Muscle layer of colon (tissue), 2 donors: Measurements from ENCODE around the gene RAB21.
A peak's percentile ranks its signal among the peaks of the same experiment; 100 is the strongest.
"Not testable (repeated sequence)": the region's sequence is repeated elsewhere in the genome, so short reads cannot be mapped to it uniquely, and the experiment has no call there.

ENCODE experiments used
- H3K27ac ChIP-seq: one replicate; pipeline ENCODE4 v1.7.0; 2013; ENCODE audit warnings: low read depth, mild to moderate bottlenecking, low read length, moderate library complexity
- H3K27me3 ChIP-seq, 2 donors: one replicate each; pipeline ENCODE4 v1.7.0; 2013; ENCODE audit warnings: low read length in 2 of 2, mild to moderate bottlenecking in 2 of 2; ENCODE audit not compliant: insufficient read depth in 2 of 2, control insufficient read depth in 1 of 2
- H3K36me3 ChIP-seq: one replicate; pipeline ENCODE4 v1.7.0; 2013; ENCODE audit warnings: mild to moderate bottlenecking, low read length; ENCODE audit not compliant: insufficient read depth
- H3K4me1 ChIP-seq: one replicate; pipeline ENCODE4 v1.7.0; 2013; ENCODE audit warnings: mild to moderate bottlenecking, low read length; ENCODE audit not compliant: insufficient read depth
- H3K4me3 ChIP-seq, 2 donors: one replicate each; pipeline ENCODE4 v1.7.0; 2013; ENCODE audit warnings: low read length in 2 of 2, low read depth in 1 of 2, mild to moderate bottlenecking in 1 of 2, moderate library complexity in 1 of 2
- H3K9ac ChIP-seq: one replicate; pipeline ENCODE4 v1.7.0; 2013; ENCODE audit warnings: low read length
- H3K9me3 ChIP-seq: one replicate; pipeline ENCODE4 v1.7.0; 2013; ENCODE audit warnings: mild to moderate bottlenecking, low read length
- donor health status: abdominal sarcoma.
- donor health status: Adenocarcinoma of cecum.

The RAB21 gene

DNA sequence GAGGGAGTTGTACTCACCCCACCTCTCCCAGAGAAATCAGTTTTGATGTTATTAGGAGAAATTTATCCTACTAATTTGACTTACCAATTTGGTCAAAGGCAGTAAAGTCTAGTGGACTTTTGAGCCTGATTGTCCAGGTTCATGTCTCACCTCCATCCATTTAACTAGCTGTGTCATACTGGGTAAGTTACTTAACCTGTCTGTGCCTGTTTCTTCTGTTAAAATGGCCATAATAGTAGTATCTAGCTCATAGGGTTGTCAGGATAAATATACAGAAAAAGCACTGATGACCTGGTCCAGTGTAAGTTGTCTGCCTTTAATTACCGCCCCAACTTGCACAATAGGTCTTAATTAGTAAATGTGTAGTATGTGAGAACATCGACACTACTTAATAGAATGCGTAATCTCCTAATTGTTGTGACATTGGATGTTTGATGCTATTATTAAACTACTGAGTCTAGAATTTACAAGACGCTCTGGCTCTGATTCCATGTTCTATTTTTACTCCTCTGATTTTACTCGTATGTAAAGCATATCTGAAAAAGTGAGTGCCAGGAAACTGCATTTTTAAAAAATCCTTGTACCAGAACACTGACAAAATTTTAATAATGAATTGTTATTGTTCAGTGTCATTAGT is 1.5 kb downstream of the RAB21 start:
- Histone ChIP-seq H3K36me3 (peaks cover 10% of the 10 kb centered on the region), H3K27ac (peak overlapping the region; percentile 94), H3K4me1 (peaks cover 15% of the 10 kb centered on the region), H3K27me3 (no peaks in the 10 kb centered on the region), H3K9ac (peak overlapping the region; percentile 91), H3K4me3 (peak overlapping the region; percentile 85 to 93), H3K9me3 (no peaks in the 10 kb centered on the region)

DNA sequence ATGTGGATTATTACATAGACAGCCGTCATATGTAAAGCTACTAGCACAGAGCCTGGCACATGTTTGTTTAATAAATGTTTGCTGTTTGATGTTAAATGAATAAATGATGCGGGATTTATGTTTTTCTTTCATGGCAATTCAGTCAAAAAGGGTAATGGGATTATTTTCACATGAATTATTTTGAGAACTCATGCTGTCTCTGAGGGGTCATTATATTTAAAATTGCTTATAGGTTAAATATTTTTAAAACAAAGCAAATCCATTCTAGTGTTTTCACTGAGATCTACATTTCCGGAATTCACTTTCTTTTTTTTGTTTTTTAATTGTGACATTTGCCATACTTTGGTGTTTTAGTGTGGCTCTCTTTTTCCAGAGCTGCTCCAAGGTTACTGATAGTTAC is 5.3 kb downstream of the RAB21 start:
- Histone ChIP-seq H3K9ac (no peak overlapping the region), H3K27me3 (no peaks in the 10 kb centered on the region), H3K27ac (no peak overlapping the region), H3K9me3 (no peaks in the 10 kb centered on the region), H3K36me3 (peaks cover 10% of the 10 kb centered on the region), H3K4me1 (peaks cover 18% of the 10 kb centered on the region), H3K4me3 (no peak overlapping the region)

DNA sequence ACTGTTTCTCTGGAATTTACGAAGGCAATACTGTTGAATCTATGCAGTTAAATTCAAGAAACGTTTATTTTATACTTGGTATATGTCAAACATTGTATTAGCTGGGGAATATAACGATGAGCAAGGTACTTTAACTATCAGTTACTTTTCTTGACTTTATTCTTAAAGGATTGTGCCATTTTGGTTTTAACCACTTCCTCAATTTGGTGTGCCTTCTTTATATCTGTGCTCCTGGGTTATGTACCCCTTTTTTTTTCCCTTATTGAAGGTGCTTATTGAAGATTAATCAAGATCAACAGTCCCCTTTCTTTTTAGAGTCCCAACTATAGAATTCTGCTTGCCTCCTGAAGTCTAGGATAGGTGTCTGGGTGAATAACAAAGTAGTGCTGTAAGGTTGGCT is 5.8 kb downstream of the RAB21 start:
- Histone ChIP-seq H3K4me3 (no peak overlapping the region), H3K27ac (no peak overlapping the region), H3K4me1 (peaks cover 18% of the 10 kb centered on the region), H3K27me3 (no peaks in the 10 kb centered on the region), H3K36me3 (peaks cover 10% of the 10 kb centered on the region), H3K9me3 (no peaks in the 10 kb centered on the region), H3K9ac (no peak overlapping the region)

DNA sequence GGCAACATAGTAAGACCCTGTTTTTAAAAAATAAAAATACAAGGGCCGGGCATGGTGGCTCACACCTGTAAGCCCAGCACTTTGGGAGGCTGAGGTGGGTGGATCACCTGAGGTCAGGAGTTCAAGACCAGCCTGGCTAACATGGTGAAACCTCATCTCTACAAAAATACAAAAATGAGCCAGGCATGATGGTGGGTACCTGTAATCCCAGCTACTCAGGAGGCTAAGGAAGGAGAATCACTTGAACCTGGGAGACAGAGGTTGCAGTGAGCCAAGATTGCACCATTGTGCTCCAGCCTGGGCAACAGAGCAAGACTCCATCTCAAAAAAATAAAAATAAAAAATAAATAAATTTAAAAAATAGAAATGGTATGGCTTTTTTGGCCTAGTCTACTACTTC is 6.7 kb downstream of the RAB21 start:
- not testable (repeated sequence) for H3K9me3 ChIP-seq, H3K4me3 ChIP-seq, H3K27me3 ChIP-seq, H3K36me3 ChIP-seq, H3K27ac ChIP-seq, H3K9ac ChIP-seq
- H3K4me1 ChIP-seq, result peaks cover 13% of the 10 kb centered on the region

DNA sequence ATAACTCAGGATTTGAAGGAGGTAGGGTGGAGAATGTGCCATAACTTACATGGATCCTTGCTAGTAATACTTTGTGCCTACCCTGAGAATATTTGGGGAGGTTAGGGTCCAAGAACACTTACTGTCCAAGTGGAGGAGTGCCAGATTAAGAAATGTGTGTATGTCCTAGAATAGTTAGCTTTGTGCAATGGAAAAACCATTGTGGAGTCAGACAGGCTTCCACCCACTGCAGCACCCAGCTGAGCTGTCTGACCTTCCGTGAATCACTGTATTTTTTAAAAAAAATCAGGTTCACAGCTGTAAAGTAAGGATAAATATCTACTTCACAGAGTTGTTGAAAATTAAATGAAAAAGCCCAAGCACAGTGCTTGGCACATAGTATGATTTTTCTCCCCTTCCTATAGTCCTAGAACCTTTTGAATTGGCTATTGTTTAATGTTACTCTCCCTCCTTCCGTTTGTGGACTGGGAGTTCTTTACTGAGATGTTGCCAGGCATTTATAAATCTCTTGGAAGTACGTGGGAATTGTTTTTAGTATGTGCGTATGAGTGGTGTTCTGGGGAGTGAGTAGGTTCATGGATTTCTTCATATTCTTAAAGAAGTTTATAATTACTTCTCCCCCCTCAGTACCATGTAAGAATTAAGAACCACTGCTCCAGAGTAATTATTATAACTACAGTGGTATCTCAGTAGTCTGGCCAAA is 9.2 kb downstream of the RAB21 start:
- Histone ChIP-seq H3K9ac (no peak overlapping the region), H3K36me3 (peaks cover 10% of the 10 kb centered on the region), H3K4me1 (peaks cover 8% of the 10 kb centered on the region), H3K4me3 (no peak overlapping the region), H3K9me3 (no peaks in the 10 kb centered on the region), H3K27me3 (no peaks in the 10 kb centered on the region), H3K27ac (no peak overlapping the region)

DNA sequence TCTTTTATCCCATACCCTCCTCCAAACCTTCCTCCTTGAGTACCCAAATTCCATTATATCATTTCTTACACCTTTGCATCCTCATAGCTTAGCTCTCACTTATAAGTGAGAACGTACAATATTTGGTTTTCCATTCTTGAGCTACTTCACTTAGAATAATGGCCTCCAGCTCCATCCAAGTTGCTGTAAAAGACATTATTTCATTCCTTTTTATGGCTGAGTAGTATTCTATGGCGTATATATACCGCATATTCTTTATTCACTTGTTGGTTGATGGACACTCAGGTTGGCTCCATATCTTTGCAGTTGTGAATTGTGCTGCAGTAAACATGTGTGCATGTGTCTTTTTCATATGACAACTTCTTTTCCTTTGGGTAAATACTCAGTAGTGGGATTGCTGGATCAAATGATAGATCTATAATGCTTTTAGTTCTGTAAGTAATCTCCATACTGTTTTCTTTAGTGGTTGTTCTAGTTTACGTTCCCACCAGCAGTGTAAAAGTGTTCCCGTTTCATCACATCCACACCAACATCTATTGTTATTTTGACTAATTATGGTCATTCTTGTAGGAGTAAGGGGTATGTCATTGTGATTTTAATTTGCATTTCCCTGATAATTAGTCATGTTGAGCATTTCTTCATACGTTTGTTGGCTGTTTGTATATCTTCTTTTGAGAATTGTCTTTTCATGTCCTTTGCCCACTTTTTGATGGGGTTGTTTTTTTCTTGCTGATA is 10.1 kb downstream of the RAB21 start:
- peaks cover 8% of the 10 kb centered on the region for H3K4me1 ChIP-seq
- H3K27me3 ChIP-seq, result no peaks in the 10 kb centered on the region
- H3K36me3 ChIP-seq, result peaks cover 2% of the 10 kb centered on the region
- no peak overlapping the region for H3K9ac ChIP-seq
- no peaks in the 10 kb centered on the region for H3K9me3 ChIP-seq
- H3K4me3 ChIP-seq, result no peak overlapping the region
- H3K27ac ChIP-seq, result no peak overlapping the region

DNA sequence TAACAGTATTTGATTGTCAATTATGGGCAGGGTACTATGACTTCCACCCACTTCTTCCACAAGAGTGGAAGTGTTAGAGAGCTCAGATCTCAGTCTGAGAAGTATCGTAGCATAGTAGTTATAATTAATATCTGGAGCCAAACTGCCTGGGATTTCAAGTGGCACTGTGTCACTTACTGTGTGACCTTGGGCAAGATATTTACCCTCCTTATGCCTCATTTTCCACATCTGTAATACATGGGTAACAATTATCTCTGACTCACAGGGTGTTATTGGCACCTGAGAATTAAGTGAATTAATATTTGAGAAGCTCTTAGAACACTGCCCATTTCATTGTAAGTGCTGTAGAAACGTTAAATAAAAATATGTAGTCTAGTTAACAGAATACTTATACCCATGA is 11.5 kb downstream of the RAB21 start:
- Histone ChIP-seq H3K27ac (no peak overlapping the region), H3K36me3 (peaks cover 5% of the 10 kb centered on the region), H3K27me3 (no peaks in the 10 kb centered on the region), H3K4me3 (no peak overlapping the region), H3K9me3 (no peaks in the 10 kb centered on the region), H3K4me1 (peaks cover 8% of the 10 kb centered on the region), H3K9ac (no peak overlapping the region)

DNA sequence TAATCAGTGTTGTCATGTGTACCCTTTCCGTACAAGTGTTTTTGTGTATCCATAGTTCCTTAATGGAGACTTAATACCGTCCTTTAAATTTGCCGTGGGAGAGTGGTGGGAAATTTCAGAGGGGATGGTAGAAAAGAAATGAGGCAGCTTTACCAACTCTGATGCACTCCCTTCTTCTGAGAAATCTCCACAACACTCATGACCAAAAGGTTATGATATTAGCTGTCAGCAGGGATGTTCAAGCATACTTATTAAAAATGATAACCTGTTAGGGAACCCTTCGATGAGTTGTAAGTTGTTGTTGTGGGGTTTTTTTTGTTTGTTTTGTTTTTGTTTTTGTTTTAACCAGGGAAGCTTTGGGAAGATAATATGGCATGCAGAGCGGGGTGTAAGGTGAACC is 12.5 kb downstream of the RAB21 start:
- Histone ChIP-seq H3K9ac (no peak overlapping the region), H3K27ac (no peak overlapping the region), H3K36me3 (peaks cover 6% of the 10 kb centered on the region), H3K4me1 (peaks cover 8% of the 10 kb centered on the region), H3K9me3 (no peaks in the 10 kb centered on the region), H3K27me3 (no peaks in the 10 kb centered on the region), H3K4me3 (no peak overlapping the region)

DNA sequence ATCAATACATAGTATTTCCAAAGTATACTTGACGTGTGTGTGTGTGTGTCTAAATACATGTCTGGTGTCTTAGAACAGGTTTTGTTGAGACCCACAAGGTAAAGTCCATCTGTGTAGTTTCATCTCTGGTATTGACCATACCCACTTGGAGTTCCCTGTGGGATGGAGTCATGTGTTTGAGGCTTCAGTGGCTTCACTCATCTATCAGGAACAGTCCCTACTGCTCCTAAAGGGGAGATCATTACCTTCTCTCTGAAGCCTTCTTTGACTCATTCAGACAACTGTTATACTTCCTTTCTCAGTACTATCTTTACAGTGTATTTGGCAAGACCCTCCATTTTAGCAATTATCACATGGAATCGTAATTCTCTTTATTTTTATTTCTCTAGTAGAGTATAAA is 14.2 kb downstream of the RAB21 start:
- peaks cover 16% of the 10 kb centered on the region for H3K36me3 ChIP-seq
- H3K4me3 ChIP-seq, result no peak overlapping the region
- H3K9ac ChIP-seq, result no peak overlapping the region
- peaks cover 2% of the 10 kb centered on the region for H3K4me1 ChIP-seq
- no peaks in the 10 kb centered on the region for H3K27me3 ChIP-seq
- H3K9me3 ChIP-seq, result no peaks in the 10 kb centered on the region
- no peak overlapping the region for H3K27ac ChIP-seq

DNA sequence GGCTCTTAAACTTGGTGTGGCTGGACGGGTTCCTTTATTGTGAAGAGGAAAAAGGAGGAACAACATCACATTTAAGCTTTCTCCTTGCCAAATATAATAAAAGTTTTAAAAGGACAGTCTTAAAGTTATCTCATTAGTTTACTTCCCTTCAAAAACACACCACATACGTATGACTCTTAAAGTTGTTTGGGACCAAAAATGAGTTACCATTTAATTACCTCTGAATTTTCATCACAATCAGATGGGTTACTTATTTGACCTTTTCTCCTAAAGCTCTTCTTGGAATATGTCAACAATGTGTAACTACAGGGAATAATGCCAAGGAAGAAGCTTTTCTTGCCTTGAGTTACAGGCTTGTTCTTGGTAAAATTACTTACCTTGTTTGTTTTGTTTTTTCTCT is 16.4 kb downstream of the RAB21 start:
- no peak overlapping the region for H3K4me3 ChIP-seq
- H3K4me1 ChIP-seq, result no peaks in the 10 kb centered on the region
- peaks cover 16% of the 10 kb centered on the region for H3K36me3 ChIP-seq
- no peak overlapping the region for H3K27ac ChIP-seq
- no peaks in the 10 kb centered on the region for H3K27me3 ChIP-seq
- H3K9me3 ChIP-seq, result no peaks in the 10 kb centered on the region
- no peak overlapping the region for H3K9ac ChIP-seq

DNA sequence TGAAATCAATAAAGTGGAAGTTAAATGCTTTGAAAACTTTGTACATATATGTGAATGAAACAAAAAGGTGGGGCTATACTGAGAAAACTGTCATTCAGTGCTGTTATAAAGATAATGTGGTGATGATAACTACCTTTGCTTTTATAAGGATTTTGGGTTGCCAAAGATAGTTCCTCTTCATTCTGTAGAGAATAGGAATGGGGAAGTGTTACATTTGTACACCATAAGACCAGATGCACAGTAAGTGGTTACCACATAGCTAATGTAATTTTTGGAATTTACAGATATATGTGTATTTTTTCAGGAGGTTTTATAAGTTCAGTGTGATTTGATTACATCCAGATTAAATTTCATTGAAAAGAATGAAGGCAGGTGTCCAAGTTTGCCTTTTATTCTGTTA is 18.1 kb downstream of the RAB21 start:
- Histone ChIP-seq H3K4me3 (no peak overlapping the region), H3K27ac (no peak overlapping the region), H3K4me1 (no peaks in the 10 kb centered on the region), H3K9me3 (no peaks in the 10 kb centered on the region), H3K27me3 (no peaks in the 10 kb centered on the region), H3K9ac (no peak overlapping the region), H3K36me3 (peaks cover 20% of the 10 kb centered on the region)
